NOMO-1 treated with DMSO at 0.1 percent for 48 hours (cell line): ENCODE results near the gene HAPLN3.

Source experiments
- DNase-seq: peaks from one replicate; lab custom pipeline; 2025; ENCODE audit not compliant: unreplicated experiment; lab: John Stamatoyannopoulos, UW

The HAPLN3 gene

DNA sequence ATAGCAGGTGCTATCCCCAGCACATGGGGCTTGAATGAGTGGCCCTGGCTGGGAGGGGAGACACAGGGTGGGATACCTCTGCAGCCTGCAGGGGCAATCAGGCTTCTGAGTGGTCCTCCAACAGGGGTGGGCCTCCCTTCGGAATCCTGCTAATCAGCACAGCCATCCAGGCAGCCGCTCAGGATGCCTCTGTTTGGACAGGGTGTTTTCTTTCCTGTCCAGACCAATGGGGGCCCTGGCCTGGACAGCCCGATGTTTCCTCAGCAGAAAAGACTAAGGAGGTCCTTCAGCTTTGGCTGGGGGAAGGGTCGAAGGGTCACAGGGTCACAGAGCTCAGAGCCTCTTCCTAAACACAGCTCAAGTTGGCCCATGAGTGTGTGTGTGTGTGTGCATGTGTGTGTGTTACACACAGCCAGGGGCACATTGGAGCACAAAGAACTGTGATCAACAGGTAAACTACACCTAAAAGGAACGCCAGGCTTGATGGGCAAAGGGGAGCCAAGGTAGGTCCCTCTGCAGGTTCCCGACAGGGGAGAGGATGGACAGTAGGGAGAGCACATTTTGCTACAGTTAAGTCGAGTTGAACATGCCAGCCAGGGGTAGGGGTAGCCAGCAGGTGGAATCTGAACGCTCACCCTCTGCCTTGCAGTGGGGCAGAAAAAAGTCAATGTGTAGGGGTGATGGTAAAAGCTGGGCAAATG is 1.1 kb upstream of the HAPLN3 start:
- DNase-seq = no peak

DNA sequence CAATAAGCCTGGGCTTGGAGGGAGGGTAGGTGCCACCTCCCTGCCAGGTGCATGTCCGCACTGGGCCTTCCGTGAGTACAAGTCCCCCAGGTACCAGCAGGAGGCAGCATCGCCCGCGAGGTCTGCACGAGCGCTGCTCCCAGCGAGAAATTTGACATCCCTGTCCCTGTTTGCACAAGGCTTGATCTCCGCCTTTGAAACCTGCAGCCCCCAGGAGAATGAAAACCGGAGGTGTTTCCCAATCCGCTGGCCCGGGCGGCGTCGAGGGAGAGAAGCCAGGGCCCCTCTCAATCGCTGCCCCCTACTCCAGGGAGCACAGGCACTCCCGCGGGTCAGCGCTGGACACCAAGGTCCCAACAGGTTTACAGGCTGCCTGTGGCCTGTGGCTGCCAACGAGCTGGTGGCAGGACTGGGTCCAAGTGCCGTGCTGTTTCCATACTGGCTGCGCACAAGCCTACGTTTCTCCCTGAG is 961 bp downstream of the HAPLN3 start:
- peak; percentile 54 for DNase-seq

DNA sequence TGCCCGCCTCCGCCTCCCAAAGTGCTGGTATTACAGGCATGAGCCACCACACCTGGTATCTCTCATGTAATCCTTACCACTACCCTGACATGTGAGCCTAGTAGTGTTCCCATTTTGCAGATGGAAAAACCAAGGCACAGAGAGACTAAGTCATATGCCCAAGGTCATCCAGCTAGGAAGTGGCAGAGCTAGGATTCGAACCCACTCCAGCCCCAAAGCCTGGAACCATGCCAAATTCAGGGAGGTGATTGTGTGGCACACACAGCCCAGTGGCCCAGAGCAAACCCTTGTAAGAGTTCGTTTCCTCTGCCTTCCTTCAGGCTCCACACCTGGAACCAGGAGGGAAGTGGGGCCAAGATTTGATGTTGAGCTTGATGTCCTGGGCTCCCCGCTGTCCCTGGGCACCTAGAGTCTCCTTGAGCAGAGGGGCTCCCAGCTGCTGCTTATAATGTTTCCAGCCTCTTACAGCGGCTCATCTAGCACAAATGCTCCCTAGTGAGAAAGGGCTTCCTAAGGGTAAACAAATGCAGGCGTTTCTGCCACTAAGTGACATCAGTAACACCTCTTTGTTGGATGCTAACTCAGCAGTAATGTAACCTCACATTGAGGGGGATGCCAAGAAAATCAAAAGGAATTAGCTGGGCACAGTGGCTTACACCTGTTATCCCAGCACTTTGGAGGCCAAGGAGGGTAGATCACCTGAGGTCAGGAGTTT is 3.6 kb downstream of the HAPLN3 start:
- DNase-seq = no peak

- DNase-seq = no peak
Measured at GRCh38 chr15:88890495-88890894, 4.8 kb downstream of the HAPLN3 start.

DNA sequence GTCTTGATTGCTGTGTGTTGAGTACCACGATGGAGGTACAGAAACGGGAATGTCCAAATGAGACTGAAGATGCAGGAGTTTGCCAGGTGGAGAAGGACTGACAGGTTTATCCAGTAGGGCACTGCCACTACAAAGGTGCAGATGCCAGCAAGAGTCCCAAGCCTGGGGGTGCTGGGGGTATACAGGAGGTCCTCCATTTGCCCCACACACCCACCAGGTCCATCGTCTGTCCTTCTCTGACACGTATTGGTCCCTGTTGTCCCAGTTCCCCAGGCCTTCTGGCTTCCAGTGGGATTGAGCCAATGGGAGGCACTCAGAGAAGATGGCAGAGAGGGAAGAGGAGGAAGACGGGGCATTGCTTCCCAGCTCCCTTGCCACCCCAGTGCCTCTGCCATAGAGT is 6.6 kb downstream of the HAPLN3 start:
- DNase-seq = no peak

DNA sequence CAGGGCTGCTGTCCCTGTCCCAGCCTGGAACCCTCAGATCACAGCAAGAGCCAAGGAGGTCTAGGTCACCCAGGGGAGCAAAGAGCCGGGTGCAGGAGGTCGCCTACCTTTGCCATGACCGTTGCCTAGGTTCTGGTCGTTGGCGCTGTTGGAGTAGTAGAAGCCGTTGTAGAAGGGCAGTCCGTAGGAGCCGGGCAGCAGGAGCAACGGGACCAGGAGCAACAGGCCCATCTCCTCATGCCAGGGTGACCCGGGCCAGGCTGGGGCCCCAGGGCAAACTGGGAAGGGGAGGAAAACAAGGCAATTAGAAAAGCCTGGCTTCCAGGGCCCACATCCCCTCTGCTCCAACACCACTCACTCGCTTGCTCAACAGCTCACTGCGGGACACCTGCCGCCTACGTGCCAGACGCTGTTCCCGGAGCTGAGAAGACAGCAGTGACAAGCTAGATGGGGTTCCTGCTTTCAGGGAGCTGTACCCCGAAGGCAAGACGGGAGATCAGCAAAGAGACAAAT is 8.2 kb downstream of the HAPLN3 start:
- no peak for DNase-seq

- no peak for DNase-seq
Measured at GRCh38 chr15:88882785-88883184, 12.6 kb downstream of the HAPLN3 start.

DNA sequence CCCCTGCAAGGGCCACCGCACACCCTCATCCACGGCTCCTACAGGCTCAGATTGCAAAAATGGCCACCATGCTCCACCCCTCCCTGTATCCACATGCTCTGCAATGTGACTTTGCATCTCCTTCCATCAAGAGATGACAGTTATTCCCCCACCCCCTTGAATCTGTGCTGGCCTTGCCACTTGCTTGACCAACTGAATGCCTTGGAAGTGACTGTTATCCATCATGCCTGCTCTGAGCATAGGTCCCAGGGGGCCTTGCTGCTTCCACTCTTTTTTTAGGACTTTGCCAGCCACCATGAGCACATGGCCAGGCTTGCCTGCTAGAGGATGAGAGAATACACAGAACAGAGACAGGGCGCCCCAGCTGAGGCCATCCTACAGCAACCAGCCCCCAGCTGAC is 13.6 kb downstream of the HAPLN3 start:
- DNase-seq = no peak

DNA sequence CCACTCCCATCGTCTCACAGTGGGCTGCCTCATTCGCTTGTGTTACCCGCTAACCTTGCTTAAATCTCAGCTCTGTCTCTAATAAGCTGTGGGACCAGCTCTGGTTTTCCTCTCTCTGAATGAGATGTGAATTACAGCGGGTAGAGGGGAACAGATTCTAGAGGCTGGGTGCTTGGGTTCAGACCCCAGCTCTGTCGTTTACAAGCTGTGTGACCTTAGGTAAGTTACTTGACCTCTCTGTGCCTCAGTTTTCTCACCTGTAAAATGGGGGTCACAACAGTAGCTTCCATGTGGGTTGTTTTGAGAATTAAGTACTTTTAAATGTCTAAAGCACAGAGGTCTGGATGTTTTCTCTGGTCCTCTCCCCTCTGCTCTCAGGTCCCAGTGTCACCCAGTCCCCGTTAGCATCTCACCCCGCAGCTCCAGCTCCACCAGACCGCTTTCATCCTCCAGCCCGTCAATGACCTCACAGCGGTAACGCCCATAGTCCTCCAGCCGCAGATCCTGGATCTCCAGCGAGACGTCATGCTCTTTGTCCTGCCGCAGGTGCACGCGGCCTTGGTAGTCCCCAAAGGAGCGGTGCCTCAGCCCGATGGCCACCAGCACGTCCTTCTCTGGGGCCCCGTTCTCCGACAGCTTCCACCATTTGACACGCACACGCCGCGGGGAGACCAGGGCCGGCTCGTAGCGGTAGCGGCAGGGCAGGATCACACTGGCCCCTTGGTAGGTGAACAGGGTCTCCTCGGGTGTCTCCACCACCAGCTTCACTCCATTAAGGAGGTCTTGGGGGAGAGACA is 14.2 kb downstream of the HAPLN3 start:
- no peak for DNase-seq

GRCh38 chr15:88878720-88879184 is 16.6 kb downstream of the HAPLN3 start:
- peak; percentile 30 for DNase-seq

- no peak for DNase-seq
Measured at GRCh38 chr15:88877906-88878305, 17.4 kb downstream of the HAPLN3 start.

- no peak for DNase-seq
Measured at GRCh38 chr15:88877415-88877814, 17.9 kb downstream of the HAPLN3 start.

- no peak for DNase-seq
Measured at GRCh38 chr15:88876573-88876972, 18.8 kb downstream of the HAPLN3 start.

- no peak for DNase-seq
Measured at GRCh38 chr15:88874684-88875083, 20.7 kb downstream of the HAPLN3 start.

DNA sequence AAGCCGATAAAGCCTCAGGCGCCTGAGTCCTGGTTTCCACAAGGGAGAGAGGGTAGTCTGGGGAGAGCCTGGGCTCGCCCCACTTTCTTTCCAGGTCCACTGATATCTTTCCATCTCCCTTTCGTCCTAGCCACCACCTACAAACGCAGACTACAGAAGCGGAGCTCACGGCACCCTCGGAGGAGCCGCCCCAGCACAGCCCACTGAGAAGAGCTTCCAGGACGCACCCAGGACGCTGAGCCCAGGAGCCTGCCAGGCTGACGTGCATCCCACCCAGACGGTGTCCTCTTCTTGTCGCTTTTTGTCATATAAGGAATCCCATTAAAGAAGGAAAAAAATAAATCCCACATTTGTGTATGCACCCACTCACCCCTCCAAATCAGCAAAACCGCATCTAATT is 21.1 kb downstream of the HAPLN3 start:
- no peak for DNase-seq

- DNase-seq = no peak
Measured at GRCh38 chr15:88873786-88874185, 21.6 kb downstream of the HAPLN3 start.

GRCh38 chr15:88872706-88873105 is 22.6 kb downstream of the HAPLN3 start:
- DNase-seq = no peak

GRCh38 chr15:88872106-88872505 is 23.2 kb downstream of the HAPLN3 start:
- no peak for DNase-seq

DNA sequence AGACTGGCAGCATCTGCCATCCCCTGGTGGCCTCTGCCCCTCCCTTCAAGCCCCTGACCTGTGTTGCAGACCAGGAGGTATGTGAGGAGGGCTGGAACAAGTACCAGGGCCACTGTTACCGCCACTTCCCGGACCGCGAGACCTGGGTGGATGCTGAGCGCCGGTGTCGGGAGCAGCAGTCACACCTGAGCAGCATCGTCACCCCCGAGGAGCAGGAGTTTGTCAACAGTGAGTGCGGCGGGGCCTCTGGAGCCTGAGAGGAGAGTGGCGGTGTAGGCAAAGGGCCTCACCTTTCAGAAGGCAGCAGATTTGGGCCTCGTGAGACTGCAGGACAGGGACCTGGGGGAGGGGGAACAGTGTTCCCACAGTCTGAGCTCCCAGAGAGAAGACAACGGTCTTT is 24.0 kb downstream of the HAPLN3 start:
- DNase-seq = no peak

DNA sequence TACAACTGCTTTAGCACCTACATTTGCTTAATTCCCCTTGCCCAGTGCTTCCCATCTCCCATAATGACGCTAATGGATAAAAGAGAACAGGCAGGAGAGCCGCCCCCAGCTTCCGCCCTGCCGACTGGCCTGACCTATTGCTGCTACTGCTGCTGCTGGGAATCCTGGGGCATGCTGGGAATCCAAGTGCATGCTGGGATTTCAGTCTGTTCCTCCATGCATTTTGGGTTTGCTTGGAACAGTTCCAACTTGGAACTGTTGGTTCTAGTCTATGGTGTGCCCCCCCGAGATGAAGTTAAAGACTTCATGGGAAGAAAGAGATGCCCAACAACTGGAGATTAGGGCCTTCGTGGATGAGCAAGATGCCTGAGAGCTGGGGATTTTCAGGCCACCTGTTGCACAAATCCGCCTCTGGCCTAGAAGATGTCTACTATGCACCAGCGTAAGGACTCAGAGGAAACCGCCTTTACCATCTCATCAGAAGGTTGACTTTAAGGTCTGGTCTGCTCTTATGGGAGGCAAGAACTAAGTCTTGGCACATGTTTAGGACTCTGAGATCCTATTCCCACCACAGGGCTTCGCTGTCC is 29.0 kb downstream of the HAPLN3 start:
- no peak for DNase-seq

DNA sequence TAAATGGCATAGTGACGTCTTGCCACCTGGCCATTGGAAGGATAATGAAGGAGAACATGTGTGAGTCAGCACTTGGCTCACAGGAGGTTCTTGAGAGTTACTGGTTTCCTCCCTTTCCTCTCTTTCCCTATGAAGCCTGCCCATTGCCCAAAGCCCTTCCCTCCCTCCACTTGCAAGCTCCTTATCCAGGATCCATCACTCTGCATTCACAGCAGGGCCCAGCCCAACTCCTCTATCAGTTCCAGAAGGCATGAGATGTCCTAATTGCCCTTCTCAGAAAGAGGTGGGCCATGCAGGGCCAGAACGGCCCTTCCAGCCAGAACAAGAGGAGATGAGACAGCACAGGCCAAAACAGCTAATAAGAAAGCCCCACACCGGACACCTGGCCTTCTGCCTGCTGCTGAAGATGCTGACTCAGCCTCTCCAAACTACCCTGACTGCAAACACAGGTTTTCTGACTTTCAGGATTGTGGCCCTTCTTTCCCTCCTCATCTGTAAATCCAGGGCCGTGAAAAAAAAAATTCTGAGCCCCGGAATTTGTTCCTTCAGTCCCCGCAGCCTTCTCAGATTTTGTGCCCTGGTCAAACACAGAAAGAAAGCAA is 29.7 kb downstream of the HAPLN3 start:
- no peak for DNase-seq
